ENCODE results near the gene NOTCH1. TPM values are rescaled to one million over a fixed set of nuclear protein-coding genes. Genes with fewer than 3 reads are reported as not detected.

The NOTCH1 gene
- total RNA-seq, 1 donor from 2014 or later = 15.4 TPM

GRCh38 chr9:136483589-136484152 is 62.2 kb downstream of the NOTCH1 start:
- ATAC-seq = peak; percentile 70
- intact Hi-C loops (cut with micrococcal nuclease) = loop anchor here (2.0 kb wide), 1 partner anchor 141 kb away; no protein-coding TSS in a partner anchor
- peak; percentile 98 for DNase-seq

- peak; percentile 82 for ATAC-seq
- peak; percentile 100 for DNase-seq
- intact Hi-C loops (cut with micrococcal nuclease) = no loop called here
Observed at GRCh38 chr9:136482793-136483588, 62.9 kb downstream of the NOTCH1 start, which contains the start of gene SEC16A. SEC16A (minus strand) TSS chr9:136483040; CDS start chr9:136477615, 5,425 bp downstream.

GRCh38 chr9:136482046-136482792 is 63.6 kb downstream of the NOTCH1 start:
- no peak for ATAC-seq
- DNase-seq = no peak
- intact Hi-C loops (cut with micrococcal nuclease) = no loop called here

- intact Hi-C loops (cut with micrococcal nuclease) = no loop called here
- ATAC-seq = no peak
- DNase-seq = no peak
Observed at GRCh38 chr9:136481558-136481957, 64.3 kb downstream of the NOTCH1 start.

- DNase-seq = no peak
- intact Hi-C loops (cut with micrococcal nuclease) = no loop called here
- ATAC-seq = no peak
Observed at GRCh38 chr9:136476369-136477150, 69.3 kb downstream of the NOTCH1 start.

- DNase-seq = no peak
- intact Hi-C loops (cut with micrococcal nuclease) = no loop called here
- no peak for ATAC-seq
Observed at GRCh38 chr9:136474974-136475865, 70.6 kb downstream of the NOTCH1 start.

GRCh38 chr9:136474021-136474640 is 71.7 kb downstream of the NOTCH1 start:
- DNase-seq = no peak
- intact Hi-C loops (cut with micrococcal nuclease) = no loop called here
- no peak for ATAC-seq

GRCh38 chr9:136473354-136473721 is 72.5 kb downstream of the NOTCH1 start:
- ATAC-seq = no peak
- intact Hi-C loops (cut with micrococcal nuclease) = no loop called here
- DNase-seq = no peak

GRCh38 chr9:136472640-136473353 is 73.1 kb downstream of the NOTCH1 start:
- no peak for DNase-seq
- ATAC-seq = no peak
- intact Hi-C loops (cut with micrococcal nuclease) = no loop called here

GRCh38 chr9:136471802-136472487 is 73.9 kb downstream of the NOTCH1 start:
- intact Hi-C loops (cut with micrococcal nuclease) = no loop called here
- ATAC-seq (no peak), DNase-seq (no peak)

- DNase-seq (no peak), ATAC-seq (no peak)
- intact Hi-C loops (cut with micrococcal nuclease) = no loop called here
Observed at GRCh38 chr9:136470792-136471469, 74.9 kb downstream of the NOTCH1 start.

GRCh38 chr9:136470356-136470755 is 75.5 kb downstream of the NOTCH1 start:
- intact Hi-C loops (cut with micrococcal nuclease) = no loop called here
- no peak for ATAC-seq
- DNase-seq = no peak

- no peak for ATAC-seq
- intact Hi-C loops (cut with micrococcal nuclease) = no loop called here
- no peak for DNase-seq
Observed at GRCh38 chr9:136467766-136468165, 78.1 kb downstream of the NOTCH1 start.

- no peak for ATAC-seq
- no peak for DNase-seq
- intact Hi-C loops (cut with micrococcal nuclease) = no loop called here
Observed at GRCh38 chr9:136466155-136466541, 79.7 kb downstream of the NOTCH1 start.

- intact Hi-C loops (cut with micrococcal nuclease) = no loop called here
- DNase-seq (no peak), ATAC-seq (no peak)
Observed at GRCh38 chr9:136465500-136466154, 80.2 kb downstream of the NOTCH1 start.

- intact Hi-C loops (cut with micrococcal nuclease) = no loop called here
- no peak for DNase-seq
- ATAC-seq = no peak
Observed at GRCh38 chr9:136464241-136464640, 81.6 kb downstream of the NOTCH1 start.
